Astrocyte of the cerebellum (primary cell): ENCODE results near the gene CEP97.
"Not testable (repeated sequence)": the region's sequence is repeated elsewhere in the genome, so short reads cannot be mapped to it uniquely, and the experiment has no call there.

Source experiments
- DNase-seq: peaks from one replicate; pipeline ENCODE4 v3.0.0-alpha.2; 2011; ENCODE audit warnings: low read depth
- H3K4me3 ChIP-seq: 2 replicates; pipeline ENCODE4 v1.5.1; 2011; ENCODE audit warnings: mild to moderate bottlenecking, low read depth, low read length, moderate library complexity
- in situ Hi-C: cut with HindIII; loops from 2 replicates; pipeline ENCODE4 v1.10.0; 2017; ENCODE audit warnings: low sequenced_read_pairs
- TF ChIP-seq, protein P1 (sequence below): IDR thresholded peaks from 2 replicates; pipeline ENCODE4 v1.5.1; 2012; ENCODE audit warnings: low read length, low read depth, moderate library complexity, mild to moderate bottlenecking; ENCODE audit errors: missing control alignments

Gene CEP97

DNA sequence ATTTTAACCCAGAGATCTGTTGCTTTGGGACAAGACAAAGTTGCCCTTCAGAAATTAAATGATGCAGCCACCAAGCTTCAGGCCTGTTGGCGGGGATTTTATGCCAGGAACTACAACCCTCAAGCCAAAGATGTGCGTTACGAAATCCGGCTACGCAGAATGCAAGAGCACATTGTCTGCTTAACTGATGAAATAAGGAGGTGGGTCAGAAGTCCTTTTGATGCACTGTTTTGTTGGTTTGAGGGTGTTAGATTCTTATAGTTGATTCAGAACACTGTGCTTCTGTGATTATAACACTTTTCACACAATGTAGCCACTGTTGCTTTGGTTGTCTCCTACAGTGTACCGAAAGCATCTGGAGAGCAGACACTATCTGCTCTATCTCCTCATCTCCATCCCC lies 33.8 kb downstream of the CEP97 start:
- in situ Hi-C loops = no loop called here
- TF ChIP-seq, protein P1, sequence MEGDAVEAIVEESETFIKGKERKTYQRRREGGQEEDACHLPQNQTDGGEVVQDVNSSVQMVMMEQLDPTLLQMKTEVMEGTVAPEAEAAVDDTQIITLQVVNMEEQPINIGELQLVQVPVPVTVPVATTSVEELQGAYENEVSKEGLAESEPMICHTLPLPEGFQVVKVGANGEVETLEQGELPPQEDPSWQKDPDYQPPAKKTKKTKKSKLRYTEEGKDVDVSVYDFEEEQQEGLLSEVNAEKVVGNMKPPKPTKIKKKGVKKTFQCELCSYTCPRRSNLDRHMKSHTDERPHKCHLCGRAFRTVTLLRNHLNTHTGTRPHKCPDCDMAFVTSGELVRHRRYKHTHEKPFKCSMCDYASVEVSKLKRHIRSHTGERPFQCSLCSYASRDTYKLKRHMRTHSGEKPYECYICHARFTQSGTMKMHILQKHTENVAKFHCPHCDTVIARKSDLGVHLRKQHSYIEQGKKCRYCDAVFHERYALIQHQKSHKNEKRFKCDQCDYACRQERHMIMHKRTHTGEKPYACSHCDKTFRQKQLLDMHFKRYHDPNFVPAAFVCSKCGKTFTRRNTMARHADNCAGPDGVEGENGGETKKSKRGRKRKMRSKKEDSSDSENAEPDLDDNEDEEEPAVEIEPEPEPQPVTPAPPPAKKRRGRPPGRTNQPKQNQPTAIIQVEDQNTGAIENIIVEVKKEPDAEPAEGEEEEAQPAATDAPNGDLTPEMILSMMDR = no peak
- no peak overlapping the region for H3K4me3 ChIP-seq
- no peak for DNase-seq

- H3K4me3 ChIP-seq = no peak overlapping the region
- in situ Hi-C loops = no loop called here
- DNase-seq = no peak
- TF ChIP-seq, protein P1 = no peak
Measured at GRCh38 chr3:101762041-101762646, 37.7 kb downstream of the CEP97 start.

DNA sequence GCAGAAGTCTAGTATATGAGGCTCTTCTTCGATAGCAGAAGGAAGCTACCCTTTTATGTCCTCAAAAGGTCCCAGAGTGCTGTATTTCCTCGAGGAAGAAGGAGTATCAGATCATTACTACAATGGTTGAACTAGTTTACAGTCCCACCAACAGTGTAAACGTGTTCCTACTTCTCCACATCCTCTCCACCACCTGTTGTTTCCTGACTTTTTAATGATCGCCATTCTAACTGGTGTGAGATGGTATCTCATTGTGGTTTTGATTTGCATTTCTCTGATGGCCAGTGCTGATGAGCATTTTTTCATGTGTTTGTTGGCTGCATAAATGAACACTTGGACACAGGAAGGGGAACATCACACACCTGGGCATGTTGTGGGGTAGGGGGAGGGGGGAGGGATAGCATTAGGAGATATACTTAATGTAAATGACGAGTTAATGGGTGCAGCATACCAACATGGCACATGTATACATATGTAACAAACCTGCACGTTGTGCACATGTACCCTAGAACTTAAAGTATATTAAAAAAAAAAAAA lies 53.4 kb downstream of the CEP97 start:
- in situ Hi-C loops, DNase-seq, H3K4me3 ChIP-seq: not testable (repeated sequence)

DNA sequence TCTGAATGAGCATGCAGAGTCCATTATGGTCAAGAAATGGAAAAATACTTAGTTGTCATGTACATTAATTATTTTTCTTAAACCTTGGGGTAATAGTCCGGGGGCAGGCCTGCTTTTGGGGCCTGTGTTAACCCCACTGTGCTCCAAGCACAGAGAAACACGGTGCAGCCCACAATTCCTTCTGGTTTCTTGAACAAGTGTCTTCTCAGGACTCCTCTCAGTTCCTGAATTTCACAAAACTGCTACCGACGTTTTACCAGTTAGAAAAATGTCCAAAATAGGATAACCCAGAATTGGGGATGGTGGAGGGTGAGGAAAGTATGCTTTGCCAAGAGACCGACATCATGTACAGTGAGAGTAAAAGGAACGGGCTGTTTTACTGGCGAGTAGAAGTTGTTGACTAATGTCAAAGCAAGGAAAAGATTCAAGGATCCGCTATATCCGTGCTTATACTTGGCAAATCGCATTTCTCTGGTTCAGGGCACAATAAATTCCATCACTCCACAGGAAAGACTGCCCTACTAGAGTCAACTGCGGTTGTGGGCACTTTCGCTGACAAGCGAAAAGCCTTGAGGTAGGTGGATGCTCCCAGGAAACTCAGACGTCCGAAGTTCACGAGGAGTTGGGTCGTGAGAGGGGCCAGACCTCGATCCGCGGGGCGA lies 54.1 kb downstream of the CEP97 start:
- DNase-seq = no peak
- TF ChIP-seq, protein P1 = no peak
- H3K4me3 ChIP-seq = peak overlapping the region; percentile 58
- in situ Hi-C loops = no loop called here

DNA sequence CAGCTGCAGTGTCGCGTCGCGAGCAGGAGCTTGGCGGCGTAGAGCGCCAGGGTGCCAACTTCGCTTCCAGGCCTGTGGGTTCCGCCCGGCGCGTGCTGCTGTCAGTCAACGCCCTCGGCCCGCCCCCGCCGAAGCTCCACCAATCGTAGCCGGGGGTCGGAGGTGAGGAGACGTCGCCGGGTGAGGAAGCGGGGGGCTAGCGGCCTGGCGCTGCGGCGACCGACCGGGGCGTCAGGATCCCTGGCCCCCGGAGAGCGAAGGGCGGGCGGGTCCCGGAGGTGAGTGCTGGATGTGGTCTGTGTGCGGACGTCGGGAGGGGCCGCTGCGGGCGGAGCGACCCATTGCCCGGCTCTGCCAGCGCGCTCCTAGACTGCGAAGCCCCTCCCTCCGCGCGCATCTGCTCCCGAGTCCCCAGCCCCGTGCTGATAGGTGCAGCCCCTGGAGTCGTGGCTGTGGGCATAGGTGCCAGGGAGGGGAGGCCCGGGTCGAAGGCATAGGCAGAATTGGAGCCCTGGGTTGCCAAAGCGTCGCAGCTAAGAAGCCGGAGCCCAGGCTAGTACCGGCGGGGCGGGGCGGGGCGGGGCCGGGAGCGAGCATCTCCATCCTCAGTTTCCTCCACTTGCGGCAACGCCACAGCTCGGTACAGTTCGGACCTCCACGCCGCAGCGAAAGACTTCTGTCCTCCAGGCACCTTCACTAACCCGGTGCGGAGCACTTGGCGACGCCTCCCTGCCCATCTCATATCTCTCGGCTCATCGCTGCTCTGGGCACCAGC lies 54.8 kb downstream of the CEP97 start, which contains the start of gene NXPE3:
Gene NXPE3 (plus strand): TSS at position 165 of the 775 bp plus-strand sequence. CDS start 6,386 bp downstream, outside the sequence.
- TF ChIP-seq, protein P1 = no peak
- H3K4me3 ChIP-seq = peak within 1 kb of the TSS; percentile 58
- DNase-seq = peak; percentile 9
- in situ Hi-C loops = no loop called here

- peak overlapping the region; percentile 58 for H3K4me3 ChIP-seq
- TF ChIP-seq, protein P1 = no peak
- no peak for DNase-seq
- in situ Hi-C loops = no loop called here
Measured at GRCh38 chr3:101779822-101780381, 55.5 kb downstream of the CEP97 start.
